ENCODE data around the gene F13A1. TPM values are rescaled to one million over a fixed set of nuclear protein-coding genes. Genes with fewer than 3 reads are reported as not detected.

Gene F13A1
- polyA plus RNA-seq, 2 of the 4 experiments (the other 2 are of a cell fraction) = not detected

DNA sequence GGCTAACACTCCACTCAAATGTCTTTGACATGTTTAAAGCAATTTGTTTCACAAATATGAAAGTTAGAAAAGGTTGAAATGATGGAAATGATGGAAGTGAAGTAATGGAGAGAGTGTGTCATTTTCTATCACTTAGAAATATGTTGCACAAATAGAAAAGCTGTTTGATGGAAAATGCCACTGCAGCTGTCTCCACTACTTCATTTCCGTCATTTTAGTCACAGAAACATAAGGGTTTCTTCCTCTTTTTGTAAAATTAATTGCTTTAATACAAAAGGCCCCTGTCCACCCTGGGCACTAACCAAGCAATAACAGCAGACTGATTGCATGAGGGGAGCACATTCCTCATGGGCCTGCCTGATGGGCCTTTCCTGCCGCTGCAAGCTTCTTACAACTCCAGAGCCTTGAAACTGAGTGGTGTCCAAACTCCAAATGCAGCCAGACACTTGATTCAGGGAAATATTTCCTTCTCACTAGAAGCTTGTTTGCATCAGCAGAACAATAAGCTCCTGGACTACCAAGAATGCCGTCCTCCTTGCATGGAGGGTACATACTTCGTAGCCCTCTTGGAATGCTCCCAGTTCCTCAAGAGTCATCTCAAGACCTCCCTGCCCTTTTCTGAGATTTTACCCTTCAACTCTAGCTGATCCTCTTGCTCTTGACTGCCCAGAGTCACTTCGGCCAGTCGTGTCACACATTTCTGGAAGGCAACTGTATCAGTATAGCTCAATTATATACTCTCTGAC lies 36.1 kb downstream of the F13A1 start (continued):
- TF ChIP-seq FOSL2 (IDR thresholded peaks at IDR 0.05) (no peak), FOSL2 (CRISPR knock-in tag; IDR thresholded peaks at IDR 0.05) (no peak), BCL3 (IDR thresholded peaks at IDR 0.05) (no peak)
- TF ChIP-seq, protein P1, sequence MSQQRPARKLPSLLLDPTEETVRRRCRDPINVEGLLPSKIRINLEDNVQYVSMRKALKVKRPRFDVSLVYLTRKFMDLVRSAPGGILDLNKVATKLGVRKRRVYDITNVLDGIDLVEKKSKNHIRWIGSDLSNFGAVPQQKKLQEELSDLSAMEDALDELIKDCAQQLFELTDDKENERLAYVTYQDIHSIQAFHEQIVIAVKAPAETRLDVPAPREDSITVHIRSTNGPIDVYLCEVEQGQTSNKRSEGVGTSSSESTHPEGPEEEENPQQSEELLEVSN (IDR thresholded peaks at IDR 0.05; ENCODE audit: borderline replicate concordance, low read depth) = no peak
- TF ChIP-seq, protein P2, sequence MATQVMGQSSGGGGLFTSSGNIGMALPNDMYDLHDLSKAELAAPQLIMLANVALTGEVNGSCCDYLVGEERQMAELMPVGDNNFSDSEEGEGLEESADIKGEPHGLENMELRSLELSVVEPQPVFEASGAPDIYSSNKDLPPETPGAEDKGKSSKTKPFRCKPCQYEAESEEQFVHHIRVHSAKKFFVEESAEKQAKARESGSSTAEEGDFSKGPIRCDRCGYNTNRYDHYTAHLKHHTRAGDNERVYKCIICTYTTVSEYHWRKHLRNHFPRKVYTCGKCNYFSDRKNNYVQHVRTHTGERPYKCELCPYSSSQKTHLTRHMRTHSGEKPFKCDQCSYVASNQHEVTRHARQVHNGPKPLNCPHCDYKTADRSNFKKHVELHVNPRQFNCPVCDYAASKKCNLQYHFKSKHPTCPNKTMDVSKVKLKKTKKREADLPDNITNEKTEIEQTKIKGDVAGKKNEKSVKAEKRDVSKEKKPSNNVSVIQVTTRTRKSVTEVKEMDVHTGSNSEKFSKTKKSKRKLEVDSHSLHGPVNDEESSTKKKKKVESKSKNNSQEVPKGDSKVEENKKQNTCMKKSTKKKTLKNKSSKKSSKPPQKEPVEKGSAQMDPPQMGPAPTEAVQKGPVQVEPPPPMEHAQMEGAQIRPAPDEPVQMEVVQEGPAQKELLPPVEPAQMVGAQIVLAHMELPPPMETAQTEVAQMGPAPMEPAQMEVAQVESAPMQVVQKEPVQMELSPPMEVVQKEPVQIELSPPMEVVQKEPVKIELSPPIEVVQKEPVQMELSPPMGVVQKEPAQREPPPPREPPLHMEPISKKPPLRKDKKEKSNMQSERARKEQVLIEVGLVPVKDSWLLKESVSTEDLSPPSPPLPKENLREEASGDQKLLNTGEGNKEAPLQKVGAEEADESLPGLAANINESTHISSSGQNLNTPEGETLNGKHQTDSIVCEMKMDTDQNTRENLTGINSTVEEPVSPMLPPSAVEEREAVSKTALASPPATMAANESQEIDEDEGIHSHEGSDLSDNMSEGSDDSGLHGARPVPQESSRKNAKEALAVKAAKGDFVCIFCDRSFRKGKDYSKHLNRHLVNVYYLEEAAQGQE (IDR thresholded peaks at IDR 0.05) = no peak

- Histone ChIP-seq H3K9me3 (no peaks in the 10 kb centered on the region), H3K4me3 (no peak overlapping the region), H3K4me1 (no peaks in the 10 kb centered on the region), H3K27ac (no peak overlapping the region), H3K4me2 (no peak overlapping the region)
- ChIA-PET CTCF (no interaction called here), POLR2A (no interaction called here)
- DNase-seq (ENCODE audit: low read depth in 1 of 2, low spot score in 1 of 2) (no peak), FAIRE-seq (no peak), ATAC-seq (no peak)
- no peak for TF ChIP-seq PHF8 (IDR thresholded peaks at IDR 0.05; ENCODE audit: borderline replicate concordance, low read depth)
- TF ChIP-seq, protein P3, sequence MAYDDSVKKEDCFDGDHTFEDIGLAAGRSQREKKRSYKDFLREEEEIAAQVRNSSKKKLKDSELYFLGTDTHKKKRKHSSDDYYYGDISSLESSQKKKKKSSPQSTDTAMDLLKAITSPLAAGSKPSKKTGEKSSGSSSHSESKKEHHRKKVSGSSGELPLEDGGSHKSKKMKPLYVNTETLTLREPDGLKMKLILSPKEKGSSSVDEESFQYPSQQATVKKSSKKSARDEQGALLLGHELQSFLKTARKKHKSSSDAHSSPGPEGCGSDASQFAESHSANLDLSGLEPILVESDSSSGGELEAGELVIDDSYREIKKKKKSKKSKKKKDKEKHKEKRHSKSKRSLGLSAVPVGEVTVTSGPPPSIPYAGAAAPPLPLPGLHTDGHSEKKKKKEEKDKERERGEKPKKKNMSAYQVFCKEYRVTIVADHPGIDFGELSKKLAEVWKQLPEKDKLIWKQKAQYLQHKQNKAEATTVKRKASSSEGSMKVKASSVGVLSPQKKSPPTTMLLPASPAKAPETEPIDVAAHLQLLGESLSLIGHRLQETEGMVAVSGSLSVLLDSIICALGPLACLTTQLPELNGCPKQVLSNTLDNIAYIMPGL (CRISPR knock-in tag; IDR thresholded peaks at IDR 0.05; ENCODE audit: borderline replicate concordance) = no peak
- no peak for TF ChIP-seq HES2 (IDR thresholded peaks at IDR 0.05)
- TF ChIP-seq NR3C1 (IDR thresholded peaks at IDR 0.05) = no peak
- WGBS (ENCODE audit: missing lambda C conversion rate) = 44% methylated on average over 2 of the region's 2 CpGs
Observed at GRCh38 chr6:6283746-6284145, 36.7 kb downstream of the F13A1 start.

DNA sequence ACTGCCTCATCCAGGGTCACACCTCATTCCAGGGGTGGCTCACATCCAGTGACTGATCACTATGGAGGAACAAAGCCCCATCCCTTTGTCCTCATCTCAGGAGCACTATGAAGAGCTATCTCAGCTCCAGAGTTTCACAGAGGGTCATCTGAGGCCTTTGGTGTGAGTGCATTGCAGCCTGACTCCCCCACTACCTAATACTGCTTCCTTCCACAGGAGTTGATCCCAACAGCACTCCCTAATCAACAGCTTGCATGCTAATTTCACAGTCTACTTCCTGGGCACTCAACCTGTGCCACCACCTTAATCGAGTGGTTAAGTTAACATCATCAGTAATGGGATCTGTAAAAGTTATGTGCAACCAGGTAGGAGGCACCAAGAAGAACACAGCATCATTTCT lies 37.7 kb downstream of the F13A1 start:
- H3K27ac ChIP-seq = no peak overlapping the region
- WGBS (ENCODE audit: missing lambda C conversion rate) = 8% methylated on average over 1 of the region's 1 CpG
- no peaks in the 10 kb centered on the region for H3K9me3 ChIP-seq
- ATAC-seq (no peak), FAIRE-seq (no peak), DNase-seq (ENCODE audit: low read depth in 1 of 2, low spot score in 1 of 2) (no peak)
- ChIA-PET POLR2A (no interaction called here), CTCF (no interaction called here)
- H3K4me2 ChIP-seq = no peak overlapping the region
- TF ChIP-seq MAZ (IDR thresholded peaks at IDR 0.05; ENCODE audit: borderline replicate concordance, low read depth, low read length) (no peak), CHD4 (IDR thresholded peaks at IDR 0.05; ENCODE audit: borderline replicate concordance) (no peak), RAD21 (conservative IDR thresholded peaks at IDR 0.05 in 1 of 2, IDR thresholded peaks at IDR 0.05 in 1 of 2) (no peak), USF2 (IDR thresholded peaks at IDR 0.05) (no peak), KDM5A (IDR thresholded peaks at IDR 0.05) (no peak), MAFK (IDR thresholded peaks at IDR 0.05; ENCODE audit: partially characterized antibody) (no peak), RNF2 (IDR thresholded peaks at IDR 0.05; ENCODE audit: borderline replicate concordance, low read depth) (no peak), RARB (CRISPR knock-in tag; IDR thresholded peaks at IDR 0.05) (no peak)
- TF ChIP-seq, protein P3 (CRISPR knock-in tag; IDR thresholded peaks at IDR 0.05; ENCODE audit: borderline replicate concordance) = no peak
- H3K4me1 ChIP-seq = no peaks in the 10 kb centered on the region
- no peak overlapping the region for H3K4me3 ChIP-seq
